Suppressor macrophage treated with lipopolysaccharide for 1 hour (primary cell): Measurements from ENCODE around the gene PTGR3.
A peak's percentile ranks its signal among the peaks of the same experiment; 100 is the strongest.

Experiments used
- DNase-seq, 3 donors: peaks; one replicate each; pipeline ENCODE4 v3.0.0-alpha.2; 2020 to 2022

PTGR3 gene

GRCh38 chr18:75214766-75215510 lies 6.0 kb upstream of the PTGR3 start:
- DNase-seq, result no peak

- no peak for DNase-seq
Measured at GRCh38 chr18:75214332-75214690, 5.4 kb upstream of the PTGR3 start.

- peak; percentile 22 to 59 (median 47) for DNase-seq
Measured at GRCh38 chr18:75213611-75214331, 4.8 kb upstream of the PTGR3 start.

DNA sequence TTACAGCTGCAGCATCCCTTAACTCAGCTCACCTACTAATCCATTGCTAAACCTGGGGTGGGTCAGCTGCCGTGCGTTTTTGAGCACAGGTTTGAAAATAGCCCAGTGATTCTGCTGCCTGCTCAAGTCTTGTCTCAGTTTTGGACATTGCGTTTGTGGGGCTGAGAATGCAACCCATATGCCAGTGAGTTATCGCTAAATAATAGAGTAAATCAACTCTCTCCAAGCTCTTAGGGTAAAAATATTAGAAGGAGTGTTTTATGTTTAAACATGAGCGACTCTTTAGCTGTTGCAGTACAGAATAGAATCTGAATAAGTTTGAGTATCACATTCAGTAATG lies 3.8 kb upstream of the PTGR3 start:
- DNase-seq, result no peak

DNA sequence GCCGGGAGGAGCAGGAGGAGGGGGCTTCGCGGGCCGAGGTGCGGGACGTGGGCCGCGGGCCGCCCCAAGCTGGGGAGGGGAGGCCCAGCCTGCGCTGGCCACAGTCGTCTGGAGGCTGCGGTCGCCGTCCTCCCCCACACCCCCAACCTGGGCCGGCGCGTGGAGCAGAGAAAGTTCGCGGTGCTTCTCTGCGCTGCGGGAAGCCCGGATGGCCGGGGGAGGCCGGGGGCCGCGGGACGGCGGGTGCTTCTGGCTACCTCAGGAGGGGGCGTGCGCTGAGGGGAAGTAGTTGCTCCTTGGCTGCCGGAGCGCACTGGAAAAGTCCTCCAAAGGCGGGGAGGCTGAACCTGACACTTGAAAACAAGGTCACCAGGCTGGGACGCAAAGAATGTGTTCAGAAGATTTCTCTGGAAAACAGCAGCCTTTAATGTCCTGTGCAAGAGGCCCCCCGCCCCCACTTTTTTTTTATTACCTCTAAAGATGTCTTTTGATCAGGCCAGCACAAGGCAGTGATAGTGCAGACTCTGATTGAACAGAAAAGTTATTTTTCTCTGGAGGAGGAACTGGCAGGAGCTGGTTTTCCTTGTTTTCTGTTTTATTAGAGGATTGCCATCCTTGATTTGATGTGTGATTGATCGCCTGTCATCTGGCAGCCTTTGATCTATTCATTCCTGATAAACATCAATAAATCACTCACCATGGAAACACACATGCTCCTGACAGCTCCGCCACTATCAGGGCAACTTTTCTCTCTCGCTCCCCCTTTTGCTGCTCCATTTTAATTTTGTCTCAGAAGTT lies 3.2 kb upstream of the PTGR3 start:
- peak; percentile 56 to 72 (median 59) for DNase-seq

GRCh38 chr18:75211626-75211952 lies 2.6 kb upstream of the PTGR3 start:
- DNase-seq, result peak in 1 of 3 donors; percentile 24

DNA sequence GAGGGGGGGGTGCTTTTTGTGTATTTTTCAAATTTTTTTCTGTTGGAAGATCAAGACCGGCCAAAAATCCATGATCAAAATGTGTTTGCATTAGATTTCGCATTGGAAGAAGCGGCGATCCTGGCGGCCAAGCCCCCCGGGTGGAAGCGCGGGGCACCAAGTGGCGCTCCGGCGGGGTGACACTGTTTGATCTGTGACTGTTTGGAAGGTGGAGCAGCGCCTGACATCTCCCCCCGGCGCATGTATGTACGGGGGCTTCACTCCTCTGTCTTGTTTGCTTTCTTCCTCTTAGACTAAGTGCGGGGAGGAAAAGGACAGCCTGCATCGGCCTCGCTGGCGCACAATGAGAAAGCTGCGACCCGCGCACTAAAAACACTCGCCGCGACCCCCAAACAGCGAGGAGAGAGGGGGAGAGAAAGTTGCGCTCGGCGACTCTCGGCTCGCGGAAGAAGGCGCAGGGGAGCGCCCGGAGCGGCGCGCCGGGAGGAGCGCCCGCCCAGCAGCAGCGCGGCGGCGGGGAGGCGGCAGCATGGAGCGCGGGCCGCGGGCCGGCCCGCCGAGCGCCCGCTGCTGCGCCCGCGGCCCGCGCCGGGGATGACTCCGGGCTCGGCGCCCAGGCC lies 2.2 kb upstream of the PTGR3 start:
- peak; percentile 36 to 76 (median 55) for DNase-seq

- DNase-seq, result peak; percentile 63 to 73 (median 72)
Measured at GRCh38 chr18:75210274-75211001, 1.5 kb upstream of the PTGR3 start, which contains the start of gene TSHZ1. TSHZ1 (plus strand) TSS chr18:75210797; CDS start chr18:75211877, 1,080 bp downstream.

GRCh38 chr18:75209951-75210258 lies 966 bp upstream of the PTGR3 start:
- DNase-seq, result no peak

DNA sequence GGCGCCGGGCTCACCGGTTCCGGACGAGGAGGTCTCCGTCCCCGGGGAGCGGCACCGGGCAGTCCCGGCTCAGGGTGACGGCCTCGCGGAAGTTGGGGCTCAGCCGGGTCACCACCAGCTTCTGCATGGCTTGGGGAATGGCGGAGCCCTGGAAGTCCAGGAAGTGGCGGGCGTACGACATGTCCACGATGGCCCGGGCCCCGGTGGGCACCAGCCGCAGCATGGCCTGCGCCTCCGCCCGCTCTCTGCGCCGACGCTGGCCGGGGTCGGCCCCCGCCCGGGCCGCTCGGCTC lies 157 bp downstream of the PTGR3 start:
- peak in 2 of 3 donors; percentile 52 to 57 for DNase-seq

DNA sequence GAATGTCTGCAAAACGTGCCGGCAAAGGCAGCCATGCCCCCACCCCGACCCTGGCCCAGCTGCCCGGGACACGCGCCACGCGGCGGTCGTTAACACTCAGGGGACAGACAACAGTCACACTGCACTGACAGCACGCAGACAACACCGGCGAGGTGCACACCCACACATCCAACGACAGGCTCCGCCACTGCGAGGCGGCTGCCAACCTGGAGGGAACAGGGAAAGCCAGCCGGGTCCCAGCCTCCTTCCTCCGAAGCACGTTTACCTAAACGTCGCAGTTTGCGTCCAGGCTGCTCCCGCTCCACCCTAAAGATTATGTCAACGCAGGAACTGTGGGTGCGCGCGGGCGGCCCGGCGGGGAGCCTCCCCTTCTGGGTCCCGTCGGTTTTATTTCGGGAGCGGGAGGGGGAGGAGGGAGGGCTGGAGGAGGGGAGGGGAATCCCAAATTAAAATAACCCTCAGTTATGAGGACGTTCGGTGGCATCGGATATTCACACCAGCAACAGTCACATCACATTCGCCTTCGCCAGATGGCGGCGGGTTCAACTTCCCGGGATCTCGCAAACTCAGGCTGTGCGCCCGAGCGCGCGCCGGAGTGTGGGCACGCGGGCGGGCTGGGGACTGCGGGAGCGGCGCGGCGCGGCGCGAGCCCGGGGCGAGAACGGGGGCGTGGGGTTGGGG lies 644 bp downstream of the PTGR3 start:
- DNase-seq, result peak; percentile 63 to 86 (median 72)

- peak; percentile 22 to 30 (median 23) for DNase-seq
Measured at GRCh38 chr18:75207310-75208154, 1.4 kb downstream of the PTGR3 start.

GRCh38 chr18:75206452-75207309 lies 2.3 kb downstream of the PTGR3 start:
- no peak for DNase-seq

DNA sequence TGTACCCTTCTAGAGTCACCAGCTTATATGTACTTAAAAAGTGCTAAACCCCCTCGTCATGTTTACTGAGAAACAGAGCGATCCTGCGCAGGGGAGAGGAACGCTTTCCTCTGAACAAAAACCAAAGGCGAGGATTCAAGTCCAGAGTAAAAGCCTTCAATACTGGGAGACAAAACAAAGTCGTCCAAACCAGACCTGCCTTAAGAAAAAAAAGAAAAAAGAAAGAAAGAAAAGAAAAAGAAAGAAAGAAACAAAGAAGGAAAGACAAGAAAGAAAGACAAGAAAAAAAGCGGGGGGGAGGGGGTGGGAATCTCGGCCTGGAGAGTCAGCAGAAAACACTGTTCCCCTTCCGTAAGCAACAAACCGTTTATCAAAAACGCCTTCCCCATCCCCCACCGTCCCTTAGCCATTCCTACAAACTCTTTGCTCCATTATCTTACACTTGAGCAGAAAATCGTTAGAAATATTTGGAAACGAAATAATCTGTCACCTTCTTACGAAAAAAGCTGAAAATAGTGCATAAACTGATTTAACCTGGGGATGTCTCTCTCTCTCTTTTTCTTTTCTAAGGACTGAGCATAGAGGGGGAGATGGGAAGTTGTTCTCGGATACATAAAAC lies 3.3 kb downstream of the PTGR3 start:
- no peak for DNase-seq

- peak; percentile 31 to 57 (median 33) for DNase-seq
Measured at GRCh38 chr18:75204732-75205513, 4.0 kb downstream of the PTGR3 start.

DNA sequence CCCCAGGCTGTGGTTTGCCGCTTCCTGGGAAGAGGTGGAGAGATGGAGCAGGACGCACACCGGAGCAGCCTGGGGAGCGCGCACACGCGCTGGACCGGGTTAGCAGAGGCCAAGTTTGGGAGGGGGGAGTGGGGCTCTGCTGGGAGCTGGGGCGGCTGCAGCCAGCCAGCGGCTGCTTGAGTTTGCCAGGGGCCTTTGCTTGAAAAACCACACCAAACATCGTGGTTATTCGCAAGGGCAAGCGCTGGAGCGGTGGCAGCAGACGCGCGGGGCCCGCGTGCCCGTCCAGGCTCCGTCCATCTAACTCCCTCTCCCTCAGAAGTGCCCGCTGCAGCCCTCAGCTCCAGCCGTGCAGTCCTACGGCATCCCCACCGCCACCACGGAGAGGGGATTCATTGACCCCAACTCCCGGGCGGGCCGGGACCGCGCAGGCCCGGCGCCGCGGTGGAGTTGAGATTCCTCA lies 4.6 kb downstream of the PTGR3 start:
- no peak for DNase-seq

DNA sequence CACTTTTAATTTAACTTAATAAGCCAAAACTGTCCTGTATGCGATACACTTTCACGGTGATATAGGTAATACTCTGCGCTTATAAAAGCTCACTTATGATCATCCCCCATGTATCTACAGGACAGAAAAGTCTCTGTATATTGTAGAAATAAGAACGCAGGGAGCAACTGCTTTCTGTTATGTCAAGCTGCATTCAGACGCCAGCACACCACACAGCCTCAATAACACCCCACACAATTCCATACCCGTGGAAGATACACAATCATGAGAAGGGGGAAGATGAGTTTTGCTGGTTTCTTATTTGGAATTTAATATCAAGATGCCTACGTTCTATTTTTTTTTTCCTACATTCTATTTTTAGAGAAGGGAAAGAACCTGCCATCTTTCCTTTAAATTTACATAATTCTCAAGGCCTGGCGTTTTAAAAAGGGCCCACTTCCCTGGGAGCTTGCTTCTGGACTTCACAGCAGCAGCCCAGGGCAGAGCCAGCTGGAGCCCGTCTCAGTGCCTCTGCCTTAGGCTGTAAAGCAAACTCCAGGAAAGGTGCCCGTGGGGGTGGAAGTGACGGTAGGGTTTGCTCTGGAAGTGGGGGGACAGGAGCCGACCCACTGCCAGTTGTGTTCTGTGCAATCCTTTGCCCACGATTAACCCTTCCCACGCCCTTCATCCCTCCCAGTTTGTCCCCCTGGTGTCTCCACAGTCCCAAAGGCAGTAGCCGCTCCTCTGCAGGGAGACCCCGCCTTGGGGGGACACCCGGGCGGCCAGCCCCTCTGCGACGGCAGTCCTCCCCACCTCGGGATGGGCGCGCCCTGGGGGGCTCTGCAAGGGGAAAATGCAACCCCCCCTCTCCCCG lies 5.3 kb downstream of the PTGR3 start:
- no peak for DNase-seq
